Neural progenitor cell (in vitro differentiated cells): Measurements from ENCODE around the gene STEAP2. TPM values are rescaled to one million over a fixed set of nuclear protein-coding genes. Genes with fewer than 3 reads are reported as not detected.
"Not testable (repeated sequence)": the region's sequence is repeated elsewhere in the genome, so short reads cannot be mapped to it uniquely, and the experiment has no call there.

Source experiments
- DNase-seq: peaks from one replicate; pipeline ENCODE4 v3.0.0-alpha.2; 2016; ENCODE audit warnings: low spot score
- H2AFZ ChIP-seq: fragments of 200-600 bp; sonication (generic); replicated peaks from 2 replicates; pipeline ENCODE4 v1.6.1; 2016; ENCODE audit warnings: antibody characterized with exemption
- H3F3A ChIP-seq: fragments of 200-600 bp; sonication (generic); 2 replicates; pipeline ENCODE4 v1.6.1; 2016; ENCODE audit warnings: antibody characterized with exemption, low read depth
- H3K27ac ChIP-seq: fragments of 200-600 bp; sonication (generic); 2 replicates; pipeline ENCODE4 v1.5.1; 2016; ENCODE audit warnings: mild to moderate bottlenecking
- H3K27me3 ChIP-seq: fragments of 200-600 bp; sonication (generic); 2 replicates; pipeline ENCODE4 v1.6.1; 2016; ENCODE audit warnings: mild to moderate bottlenecking, moderate library complexity
- H3K36me3 ChIP-seq: fragments of 200-600 bp; sonication (generic); 2 replicates; pipeline ENCODE4 v1.5.1; 2016
- H3K4me1 ChIP-seq: fragments of 200-600 bp; sonication (generic); 2 replicates; pipeline ENCODE4 v1.6.1; 2016; ENCODE audit warnings: mixed run types
- H3K4me2 ChIP-seq: fragments of 200-600 bp; sonication (generic); 2 replicates; pipeline ENCODE4 v1.6.1; 2016
- H3K4me3 ChIP-seq: fragments of 200-600 bp; sonication (generic); 2 replicates; pipeline ENCODE4 v1.5.1; 2016
- H3K79me2 ChIP-seq: fragments of 200-600 bp; sonication (generic); 2 replicates; pipeline ENCODE4 v1.6.1; 2016; ENCODE audit warnings: low read depth
- H3K9ac ChIP-seq: fragments of 200-600 bp; sonication (generic); 2 replicates; pipeline ENCODE4 v1.6.1; 2016
- H3K9me3 ChIP-seq: fragments of 200-600 bp; sonication (generic); 2 replicates; pipeline ENCODE4 v1.5.1; 2016; ENCODE audit warnings: low read depth
- H4K20me1 ChIP-seq: fragments of 200-600 bp; sonication (generic); 2 replicates; pipeline ENCODE4 v1.6.1; 2016; ENCODE audit warnings: low read depth
- H3K27ac Mint-ChIP-seq: 3 replicates; pipeline ENCODE4 v1.8.0; 2021; ENCODE audit warnings: mixed read lengths
- H3K27me3 Mint-ChIP-seq: 2 replicates; pipeline ENCODE4 v1.8.0; 2022; ENCODE audit warnings: low read depth, mild to moderate bottlenecking, inconsistent platforms, moderate library complexity, mixed read lengths; ENCODE audit not compliant: insufficient read depth
- H3K36me3 Mint-ChIP-seq: 3 replicates; pipeline ENCODE4 v1.8.0; 2021; ENCODE audit warnings: mixed read lengths
- H3K4me1 Mint-ChIP-seq: 3 replicates; pipeline ENCODE4 v1.8.0; 2021; ENCODE audit warnings: mixed read lengths
- H3K4me3 Mint-ChIP-seq: 3 replicates; pipeline ENCODE4 v1.8.0; 2021; ENCODE audit warnings: mild to moderate bottlenecking, moderate library complexity, mixed read lengths
- H3K9me3 Mint-ChIP-seq: 3 replicates; pipeline ENCODE4 v1.8.0; 2020; ENCODE audit warnings: mixed read lengths
- EZH2 ChIP-seq: fragments of 200-600 bp; sonication (generic); IDR thresholded peaks from 2 replicates; pipeline ENCODE4 v1.6.1; 2017; ENCODE audit warnings: antibody characterized with exemption, mild to moderate bottlenecking, moderate library complexity
- EZH2phosphoT487 ChIP-seq: fragments of 200-600 bp; sonication (generic); IDR thresholded peaks from 2 replicates; pipeline ENCODE4 v1.6.1; 2017; ENCODE audit warnings: antibody characterized with exemption
- total RNA-seq: library from RNA; depleted of rRNA; stranded (reverse); fragments of >200 nt; gene quantifications from 2 replicates; pipeline ENCODE4 v1.2.3, GENCODE V29; 2015; ENCODE audit warnings: low replicate concordance
- TF ChIP-seq, protein P1 (sequence below): fragments of 200-600 bp; sonication (generic); IDR thresholded peaks from 2 replicates; pipeline ENCODE4 v1.5.1; 2017; ENCODE audit warnings: antibody characterized with exemption, mild to moderate bottlenecking

STEAP2 gene
- total RNA-seq, 1 donor from 2014 or later, result 3.6 TPM

DNA sequence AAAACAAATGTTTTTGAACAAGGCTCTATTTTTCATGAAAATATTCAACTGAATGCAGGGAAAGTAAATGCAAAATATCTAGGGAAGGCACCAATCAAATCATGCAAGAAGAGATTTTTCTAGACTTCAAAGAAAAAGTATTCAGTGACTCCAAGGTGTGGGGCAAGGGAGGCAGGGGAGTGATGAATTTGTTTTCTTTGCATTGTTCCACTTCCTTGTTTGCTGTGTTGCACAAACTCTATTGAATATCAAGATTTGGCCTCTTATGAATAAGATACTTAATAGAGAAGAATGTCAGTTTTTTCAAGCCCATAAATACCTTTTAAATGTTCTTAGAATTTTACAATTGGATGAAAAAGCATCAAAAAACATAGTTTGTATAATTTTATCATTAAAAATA, 30.9 kb upstream of the STEAP2 start:
- no peaks in the 10 kb centered on the region for H3K27me3 Mint-ChIP-seq
- Histone ChIP-seq H3K27me3 (no peaks in the 10 kb centered on the region), H4K20me1 (no peaks in the 10 kb centered on the region), H3F3A (no peaks in the 10 kb centered on the region), H3K4me1 (no peaks in the 10 kb centered on the region), H3K4me3 (no peak overlapping the region), H3K9me3 (no peaks in the 10 kb centered on the region), H3K27ac (no peak overlapping the region), H3K4me2 (no peak overlapping the region), H3K79me2 (no peaks in the 10 kb centered on the region), H3K36me3 (no peaks in the 10 kb centered on the region), H3K9ac (no peak overlapping the region), H2AFZ (peak overlapping the region; percentile 23)
- H3K9me3 Mint-ChIP-seq, result peaks cover 4% of the 10 kb centered on the region
- H3K4me1 Mint-ChIP-seq, result no peaks in the 10 kb centered on the region
- H3K27ac Mint-ChIP-seq, result no peak overlapping the region
- H3K36me3 Mint-ChIP-seq, result no peaks in the 10 kb centered on the region
- DNase-seq, result no peak
- no peak for TF ChIP-seq EZH2phosphoT487
- TF ChIP-seq, protein P1, sequence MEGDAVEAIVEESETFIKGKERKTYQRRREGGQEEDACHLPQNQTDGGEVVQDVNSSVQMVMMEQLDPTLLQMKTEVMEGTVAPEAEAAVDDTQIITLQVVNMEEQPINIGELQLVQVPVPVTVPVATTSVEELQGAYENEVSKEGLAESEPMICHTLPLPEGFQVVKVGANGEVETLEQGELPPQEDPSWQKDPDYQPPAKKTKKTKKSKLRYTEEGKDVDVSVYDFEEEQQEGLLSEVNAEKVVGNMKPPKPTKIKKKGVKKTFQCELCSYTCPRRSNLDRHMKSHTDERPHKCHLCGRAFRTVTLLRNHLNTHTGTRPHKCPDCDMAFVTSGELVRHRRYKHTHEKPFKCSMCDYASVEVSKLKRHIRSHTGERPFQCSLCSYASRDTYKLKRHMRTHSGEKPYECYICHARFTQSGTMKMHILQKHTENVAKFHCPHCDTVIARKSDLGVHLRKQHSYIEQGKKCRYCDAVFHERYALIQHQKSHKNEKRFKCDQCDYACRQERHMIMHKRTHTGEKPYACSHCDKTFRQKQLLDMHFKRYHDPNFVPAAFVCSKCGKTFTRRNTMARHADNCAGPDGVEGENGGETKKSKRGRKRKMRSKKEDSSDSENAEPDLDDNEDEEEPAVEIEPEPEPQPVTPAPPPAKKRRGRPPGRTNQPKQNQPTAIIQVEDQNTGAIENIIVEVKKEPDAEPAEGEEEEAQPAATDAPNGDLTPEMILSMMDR, result no peak
- TF ChIP-seq EZH2, result no peak
- H3K4me3 Mint-ChIP-seq, result no peak overlapping the region

DNA sequence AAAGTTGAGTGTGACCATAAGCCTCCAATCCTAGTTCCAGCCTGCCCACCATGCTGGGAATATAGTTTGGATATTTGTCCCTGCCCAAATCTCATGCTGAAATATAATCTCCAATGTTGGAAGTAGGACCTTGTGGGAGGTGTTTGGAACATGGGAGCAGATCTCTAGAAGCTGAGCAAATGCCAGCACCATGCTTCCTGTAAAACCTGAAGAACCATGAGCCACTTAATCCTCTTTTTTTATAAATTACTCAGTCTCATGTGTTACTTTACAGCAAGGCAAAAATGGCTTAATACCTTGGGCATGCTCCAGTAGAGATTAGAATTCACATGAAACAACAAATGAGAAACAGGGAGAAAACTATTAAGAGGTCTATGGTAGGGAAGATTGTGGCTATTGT, 30.1 kb upstream of the STEAP2 start:
- Mint-ChIP-seq H3K4me3 (no peak overlapping the region), H3K4me1 (no peaks in the 10 kb centered on the region), H3K27me3 (no peaks in the 10 kb centered on the region), H3K9me3 (peaks cover 4% of the 10 kb centered on the region), H3K36me3 (no peaks in the 10 kb centered on the region), H3K27ac (no peak overlapping the region)
- TF ChIP-seq EZH2phosphoT487 (no peak), EZH2 (no peak)
- TF ChIP-seq, protein P1, result no peak
- no peak overlapping the region for H3K4me2 ChIP-seq
- H3K4me3 ChIP-seq, result no peak overlapping the region
- no peaks in the 10 kb centered on the region for H3F3A ChIP-seq
- no peak overlapping the region for H2AFZ ChIP-seq
- H4K20me1 ChIP-seq, result no peaks in the 10 kb centered on the region
- H3K27me3 ChIP-seq, result no peaks in the 10 kb centered on the region
- no peak for DNase-seq
- no peaks in the 10 kb centered on the region for H3K79me2 ChIP-seq
- H3K27ac ChIP-seq, result no peak overlapping the region
- no peak overlapping the region for H3K9ac ChIP-seq
- no peaks in the 10 kb centered on the region for H3K36me3 ChIP-seq
- no peaks in the 10 kb centered on the region for H3K4me1 ChIP-seq
- H3K9me3 ChIP-seq, result no peaks in the 10 kb centered on the region

DNA sequence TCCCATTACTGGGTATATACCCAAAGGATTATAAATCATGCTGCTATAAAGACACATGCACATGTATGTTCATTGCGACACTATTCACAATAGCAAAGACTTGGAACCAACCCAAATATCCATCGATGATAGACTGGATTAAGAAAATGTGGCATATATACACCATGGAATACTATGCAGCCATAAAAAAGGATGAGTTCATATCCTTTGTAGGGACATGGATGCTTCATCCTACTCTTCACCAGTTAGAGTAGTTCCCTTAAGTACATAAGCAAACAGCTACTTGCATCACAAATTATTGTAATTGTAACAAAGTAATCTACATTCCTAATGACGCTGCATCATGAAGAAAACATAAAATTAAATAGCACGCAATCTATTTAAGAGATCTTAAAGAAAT, 25.2 kb upstream of the STEAP2 start:
- H3K4me1 Mint-ChIP-seq, H3K4me2 ChIP-seq, H3K79me2 ChIP-seq, H4K20me1 ChIP-seq, H3K9ac ChIP-seq, H2AFZ ChIP-seq, H3F3A ChIP-seq, H3K27ac Mint-ChIP-seq, H3K4me3 Mint-ChIP-seq, H3K27me3 ChIP-seq, H3K9me3 ChIP-seq, DNase-seq, H3K27ac ChIP-seq, H3K36me3 Mint-ChIP-seq, H3K27me3 Mint-ChIP-seq, H3K9me3 Mint-ChIP-seq, H3K4me3 ChIP-seq, H3K36me3 ChIP-seq, H3K4me1 ChIP-seq: not testable (repeated sequence)

DNA sequence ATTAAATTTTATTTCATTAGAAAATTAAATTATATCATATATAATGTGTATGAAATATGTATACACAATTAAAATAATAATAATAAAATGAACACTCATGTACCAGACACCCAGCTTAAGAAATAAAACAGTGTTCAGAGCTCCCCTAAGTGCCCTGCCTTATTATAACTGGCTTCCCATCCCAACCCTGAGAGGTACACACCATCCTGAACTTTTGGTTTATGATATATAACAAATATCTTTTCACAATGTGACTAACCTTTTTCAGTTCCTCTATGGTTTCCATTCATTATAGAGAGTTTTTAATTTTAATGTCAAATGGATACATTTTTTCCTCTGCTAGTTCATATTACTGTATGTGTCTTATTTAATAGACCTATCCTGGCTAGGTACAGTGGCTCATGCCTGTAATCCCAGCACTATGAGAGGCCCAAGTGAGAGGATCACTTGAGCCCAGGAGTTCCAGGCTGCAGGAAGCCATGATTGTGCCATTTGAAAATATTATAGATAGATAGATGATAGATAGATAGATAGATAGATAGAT, 24.0 kb upstream of the STEAP2 start:
- no peak overlapping the region for H3K4me2 ChIP-seq
- peaks cover 14% of the 10 kb centered on the region for H3K9me3 Mint-ChIP-seq
- no peaks in the 10 kb centered on the region for H3K4me1 Mint-ChIP-seq
- no peak overlapping the region for H3K4me3 ChIP-seq
- no peak overlapping the region for H3K4me3 Mint-ChIP-seq
- H3K27ac ChIP-seq, result no peak overlapping the region
- H3K9me3 ChIP-seq, result peaks cover 7% of the 10 kb centered on the region
- H3K4me1 ChIP-seq, result no peaks in the 10 kb centered on the region
- TF ChIP-seq EZH2 (no peak), EZH2phosphoT487 (no peak)
- TF ChIP-seq, protein P1, result no peak
- no peak overlapping the region for H2AFZ ChIP-seq
- no peak overlapping the region for H3K9ac ChIP-seq
- H3K79me2 ChIP-seq, result no peaks in the 10 kb centered on the region
- no peaks in the 10 kb centered on the region for H3K27me3 Mint-ChIP-seq
- DNase-seq, result no peak
- no peak overlapping the region for H3K27ac Mint-ChIP-seq
- no peaks in the 10 kb centered on the region for H3K27me3 ChIP-seq
- H3K36me3 Mint-ChIP-seq, result no peaks in the 10 kb centered on the region
- H4K20me1 ChIP-seq, result no peaks in the 10 kb centered on the region
- no peaks in the 10 kb centered on the region for H3K36me3 ChIP-seq
- H3F3A ChIP-seq, result no peaks in the 10 kb centered on the region
